NCI-H226 (cell line): Measurements from ENCODE around the gene ALS2.

Experiments used
- DNase-seq: peaks from one replicate; pipeline ENCODE4 v3.0.0-alpha.2; 2015

The ALS2 gene

DNA sequence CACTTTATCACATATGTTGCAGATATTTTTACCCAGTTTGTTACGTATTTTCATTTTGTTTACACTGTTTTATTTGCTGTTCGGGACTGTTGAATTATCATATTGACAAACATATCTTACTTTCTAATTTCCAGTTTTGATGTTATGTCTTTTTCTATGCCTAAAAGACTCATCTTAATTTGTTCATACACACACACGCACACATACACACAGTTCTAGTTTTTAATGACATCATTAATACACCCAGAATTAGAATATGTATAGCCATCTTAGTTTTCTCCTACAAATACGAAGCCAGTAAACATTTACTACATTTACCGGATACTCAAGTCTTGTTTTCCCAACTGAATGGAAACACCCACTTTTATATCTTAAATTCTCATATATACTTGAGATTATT, 29.2 kb downstream of the ALS2 start:
- DNase-seq, result no peak

DNA sequence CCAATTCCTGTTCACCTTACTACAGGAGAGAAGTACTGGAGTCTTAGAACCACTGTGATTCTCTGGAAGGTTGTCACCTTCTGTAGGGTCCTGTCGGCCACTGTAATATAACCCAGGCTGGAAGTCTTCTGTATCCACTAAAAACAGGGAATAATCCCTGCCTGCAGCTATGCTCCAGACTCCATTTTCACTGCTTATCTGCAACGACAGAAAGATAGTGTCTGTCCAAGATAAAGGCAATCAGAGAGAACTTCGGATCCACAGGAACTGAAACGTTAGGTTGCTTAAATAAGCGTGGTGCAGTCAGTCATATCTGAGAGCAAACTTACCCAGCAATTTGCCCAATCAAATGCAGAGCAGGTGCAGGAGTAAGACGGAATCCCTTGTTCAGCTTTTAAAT, 34.2 kb downstream of the ALS2 start:
- DNase-seq, result no peak

DNA sequence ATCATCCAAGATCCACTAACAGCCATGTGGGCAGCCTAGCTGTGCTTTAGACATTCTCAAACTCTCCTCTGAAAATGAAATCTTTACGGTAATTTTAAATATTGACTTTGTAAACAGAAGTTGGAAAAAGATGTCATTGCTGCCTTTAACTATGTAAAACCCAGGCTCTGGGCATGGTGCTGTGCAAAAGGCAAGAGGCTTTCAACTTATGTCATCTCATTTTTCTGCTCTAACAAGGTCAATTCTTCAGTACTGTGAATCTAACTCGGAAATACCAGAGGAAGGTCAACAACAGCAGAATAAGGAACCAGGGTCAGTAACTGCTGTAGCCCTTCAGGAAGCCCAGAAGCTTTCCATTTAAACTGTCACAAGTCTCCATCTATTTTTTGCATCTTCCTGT, 45.2 kb downstream of the ALS2 start:
- no peak for DNase-seq

GRCh38 chr2:201734111-201734510, 46.6 kb downstream of the ALS2 start:
- DNase-seq, result no peak

DNA sequence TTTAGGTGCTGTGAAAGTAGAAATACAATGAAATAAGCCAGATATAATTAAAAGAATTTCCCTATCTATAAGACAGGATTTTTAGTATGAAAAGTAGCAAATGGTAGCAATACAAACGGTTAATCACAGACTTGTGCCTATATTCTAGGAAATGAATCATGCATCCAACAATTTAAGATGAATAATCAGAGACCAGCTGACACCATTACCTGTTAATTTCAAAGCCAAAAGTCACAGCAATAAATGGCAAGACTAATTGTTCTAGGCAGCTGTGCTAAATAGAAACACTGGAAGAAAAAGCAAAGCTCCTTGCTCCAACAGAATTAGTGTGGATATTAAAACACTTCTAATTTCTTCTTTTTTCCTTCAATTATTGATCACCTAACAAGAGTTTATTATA, 47.2 kb downstream of the ALS2 start:
- no peak for DNase-seq

DNA sequence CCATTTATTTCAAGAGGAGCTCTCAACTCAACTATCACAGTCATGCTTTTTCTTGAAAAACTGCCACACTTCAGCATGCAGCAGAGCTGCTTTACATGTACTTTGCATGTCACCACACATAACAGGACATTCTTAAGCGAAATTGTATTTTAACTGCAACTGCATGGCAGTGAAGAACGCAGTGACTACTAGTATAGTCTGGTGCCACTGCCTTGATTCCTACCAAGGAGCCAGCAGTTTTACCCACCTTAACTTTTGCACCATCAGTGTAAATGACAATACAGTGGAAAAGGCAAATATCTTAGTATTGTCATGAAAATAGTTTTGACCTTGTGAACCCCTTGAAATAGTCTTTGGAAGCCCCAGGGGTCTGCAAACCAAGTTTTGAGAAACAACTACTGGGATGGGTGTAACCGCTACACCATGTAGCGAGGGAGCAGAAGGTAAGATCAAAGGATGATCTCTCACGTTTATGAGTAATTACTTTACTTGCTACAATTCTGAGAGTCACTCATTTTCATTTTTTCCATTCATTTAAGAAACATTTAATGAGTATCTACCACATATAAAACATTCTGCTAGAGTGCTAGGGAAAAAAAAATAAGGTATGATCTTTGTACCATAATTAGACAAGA, 50.0 kb downstream of the ALS2 start:
- DNase-seq, result no peak

GRCh38 chr2:201715459-201715858, 65.3 kb downstream of the ALS2 start:
- DNase-seq, result no peak

DNA sequence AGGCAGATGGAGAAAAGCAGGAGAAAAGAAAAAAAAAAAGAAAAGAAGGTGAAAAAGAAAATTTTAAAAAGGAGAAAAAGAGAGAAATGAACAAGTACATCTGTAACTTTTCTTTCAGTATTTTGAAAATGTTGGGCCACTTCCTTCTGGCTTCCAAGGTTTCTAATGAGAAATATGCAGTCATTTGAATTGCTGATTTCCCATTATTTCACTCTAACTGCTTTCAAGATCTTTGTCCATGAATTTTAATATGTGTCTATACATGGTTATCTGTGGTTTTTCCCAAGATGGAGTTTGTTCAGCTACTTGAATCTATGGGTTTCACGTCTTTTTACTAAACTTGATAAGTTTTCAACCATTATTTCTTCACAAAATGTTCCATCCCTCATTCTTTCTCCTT, 68.0 kb downstream of the ALS2 start:
- no peak for DNase-seq

DNA sequence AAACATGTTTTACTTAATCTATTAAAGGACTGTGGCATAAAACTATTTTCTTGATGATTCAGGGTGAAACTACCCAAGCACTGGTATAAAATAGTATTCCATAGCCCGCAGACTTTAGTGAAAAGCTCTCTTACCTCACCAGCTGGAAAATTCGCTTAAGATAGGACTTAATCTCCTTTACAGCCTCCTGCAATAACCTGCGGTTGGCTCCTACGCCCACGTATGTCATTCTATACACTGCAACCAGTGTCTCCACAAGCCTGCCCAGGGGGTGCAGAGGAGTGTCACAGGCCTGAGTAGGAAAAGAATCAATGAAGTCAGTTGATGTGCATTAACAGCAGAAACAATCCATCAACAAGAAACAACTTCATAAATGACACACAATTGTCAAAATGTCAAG, 71.0 kb downstream of the ALS2 start:
- DNase-seq, result no peak

- no peak for DNase-seq
Observed at GRCh38 chr2:201709049-201709448, 71.7 kb downstream of the ALS2 start.

- no peak for DNase-seq
Observed at GRCh38 chr2:201707753-201708152, 73.0 kb downstream of the ALS2 start.

DNA sequence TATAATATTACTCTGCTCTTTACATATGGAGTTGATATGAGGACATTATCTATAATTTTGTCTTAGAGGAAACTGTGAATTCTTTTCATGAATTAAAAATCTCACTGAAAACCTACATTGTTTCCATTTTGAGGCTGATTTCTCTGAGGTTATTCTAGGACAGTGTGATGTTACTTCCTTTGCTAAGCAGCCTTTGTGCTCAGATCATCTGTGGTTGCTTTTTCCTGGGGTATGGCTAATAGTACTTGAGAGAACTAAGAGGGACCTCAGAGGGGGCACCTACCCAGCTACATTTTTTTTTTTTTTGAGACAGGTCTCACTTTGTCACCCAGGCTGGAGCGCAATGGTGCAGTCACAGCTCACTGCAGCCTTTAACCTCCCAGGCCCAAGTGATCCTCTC, 73.6 kb downstream of the ALS2 start:
- no peak for DNase-seq

GRCh38 chr2:201704536-201704935, 76.2 kb downstream of the ALS2 start:
- DNase-seq, result no peak

DNA sequence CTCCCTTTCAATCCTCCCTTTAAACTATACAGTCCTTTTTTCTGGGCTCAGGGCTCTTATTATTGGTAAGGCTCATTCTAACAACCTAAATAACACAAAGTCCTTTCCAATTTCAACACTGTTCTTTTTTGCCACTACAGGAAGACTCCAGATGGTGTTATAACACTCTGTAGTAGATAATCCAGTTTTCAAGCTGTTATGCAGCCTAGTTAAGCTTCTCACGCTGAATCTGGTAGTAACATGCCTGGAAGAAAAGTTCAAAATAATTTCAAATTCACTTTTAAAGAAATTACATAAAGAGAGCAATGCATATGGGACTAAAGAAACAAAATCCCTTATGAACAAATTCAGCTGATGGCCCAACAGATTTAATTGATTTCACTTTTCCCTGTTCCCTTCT, 79.1 kb downstream of the ALS2 start:
- no peak for DNase-seq

- no peak for DNase-seq
Observed at GRCh38 chr2:201699416-201699815, 81.3 kb downstream of the ALS2 start.

DNA sequence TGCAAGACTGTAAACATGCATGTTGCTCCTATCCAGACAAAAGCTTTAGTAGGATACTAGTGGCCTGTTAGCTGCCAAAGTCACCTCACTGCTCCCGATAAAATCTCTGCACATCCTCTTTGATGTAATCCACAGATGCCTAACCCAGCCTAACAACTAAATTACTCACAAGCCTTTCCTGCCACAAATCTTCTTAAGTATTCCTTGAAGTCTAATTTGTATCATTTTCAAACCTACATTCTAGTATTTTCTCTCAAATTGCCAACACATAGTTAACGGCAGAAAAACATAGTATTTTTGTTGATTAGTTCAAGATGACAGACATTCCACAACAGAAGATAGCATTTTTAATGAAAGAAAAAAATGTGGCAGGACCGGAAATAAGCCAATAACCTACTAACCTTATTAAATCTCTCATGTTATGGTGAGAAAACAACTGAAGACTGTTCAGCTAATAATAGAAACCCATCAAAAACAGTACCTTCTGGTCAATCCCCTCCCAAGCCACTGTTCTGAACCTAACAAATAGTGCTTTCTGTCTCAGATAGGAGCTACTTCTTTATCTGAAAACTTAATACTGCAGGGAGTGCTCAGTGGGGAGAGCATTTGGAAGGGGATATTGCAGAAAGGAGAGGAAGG, 82.0 kb downstream of the ALS2 start, which contains the start of gene MPP4:
MPP4 (minus strand) TSS at position 57 of the 639 bp plus-strand sequence. CDS start 4,690 bp downstream, outside the sequence.
- no peak for DNase-seq

- DNase-seq, result peak; percentile 69
Observed at GRCh38 chr2:201697899-201698298, 82.8 kb downstream of the ALS2 start.

DNA sequence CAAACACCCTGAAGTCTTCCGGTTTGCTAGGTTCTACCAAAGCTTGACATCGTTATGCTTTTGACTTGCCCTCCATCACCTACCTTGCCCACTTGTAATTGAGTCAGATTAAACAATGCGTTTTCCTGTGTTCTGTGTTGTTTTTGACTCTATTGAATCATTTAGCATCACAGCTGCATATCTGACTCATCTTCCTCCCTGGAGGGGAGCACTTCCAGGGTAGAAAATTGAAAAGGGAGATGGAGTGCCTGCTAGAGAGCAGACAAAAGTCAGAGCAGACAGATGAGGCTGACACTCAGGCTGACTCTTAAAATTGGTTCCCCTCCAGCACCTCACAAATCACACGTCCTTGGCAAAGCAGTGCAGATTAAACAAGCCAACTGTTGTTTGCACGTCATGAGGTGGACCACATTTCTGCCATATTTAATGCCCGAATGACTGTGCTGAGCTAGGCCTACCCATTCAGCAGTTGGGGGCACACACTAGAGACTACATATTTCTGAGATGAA, 84.5 kb downstream of the ALS2 start:
- DNase-seq, result peak; percentile 71

- no peak for DNase-seq
Observed at GRCh38 chr2:201685156-201685555, 95.6 kb downstream of the ALS2 start.

GRCh38 chr2:201680743-201681142, 100.0 kb downstream of the ALS2 start:
- DNase-seq, result no peak

DNA sequence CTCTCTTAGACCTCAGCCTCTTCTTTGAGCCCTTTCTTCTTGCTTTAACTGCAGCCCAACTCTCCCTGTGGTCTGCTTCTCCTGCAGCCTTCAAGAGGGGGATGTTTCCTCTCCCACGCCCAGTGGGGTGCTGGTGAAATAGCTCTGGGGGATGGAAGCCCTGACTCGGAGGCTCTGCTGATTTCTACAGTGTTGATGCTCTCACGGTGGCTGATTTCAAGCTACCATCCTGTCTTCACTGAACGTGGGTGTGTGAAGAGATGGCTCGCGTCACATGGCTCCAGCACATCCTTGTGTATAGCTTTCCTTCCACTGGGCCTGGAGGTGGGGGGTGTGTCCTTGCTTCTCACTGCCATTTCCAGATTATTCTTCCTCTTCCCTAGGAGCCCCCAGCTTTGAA, 102.3 kb downstream of the ALS2 start:
- no peak for DNase-seq

DNA sequence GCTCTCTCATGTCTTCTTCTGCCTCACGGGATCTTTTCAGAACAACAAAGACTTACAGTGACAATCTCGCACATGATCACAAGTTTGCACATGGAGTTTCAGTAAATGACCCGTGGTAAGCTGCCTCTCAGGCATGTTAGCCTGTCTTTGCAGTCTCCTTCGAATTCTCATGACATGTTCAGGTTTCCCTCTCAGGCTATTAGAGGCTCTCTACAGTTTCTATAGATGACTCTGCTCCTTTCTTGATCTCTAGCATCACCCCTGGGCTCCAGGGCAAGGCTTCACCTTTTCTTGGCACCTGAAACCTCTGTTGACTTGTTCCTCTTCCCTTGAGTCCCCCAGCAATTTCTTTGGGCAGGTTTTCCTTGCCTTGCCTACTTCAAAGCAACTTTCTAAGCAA, 105.3 kb downstream of the ALS2 start:
- DNase-seq, result no peak

DNA sequence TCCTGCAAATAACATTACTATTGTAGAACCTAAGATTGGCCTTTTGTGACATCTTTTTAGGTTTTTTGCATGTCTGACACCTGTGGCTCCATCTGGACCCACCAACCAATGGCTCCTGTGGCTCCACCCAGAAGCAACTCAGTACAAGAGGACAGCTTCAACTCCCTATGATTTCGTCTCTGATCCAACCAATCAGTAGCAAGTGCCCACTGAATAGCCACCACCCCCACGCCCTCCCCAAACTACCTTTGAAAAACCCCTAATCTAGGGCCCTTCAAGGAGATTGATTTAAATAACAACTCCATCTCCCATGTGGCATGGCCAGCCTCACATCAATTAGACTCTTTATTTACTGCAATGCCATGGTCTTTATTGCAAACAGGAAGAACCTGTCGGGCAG, 105.9 kb downstream of the ALS2 start:
- DNase-seq, result no peak

- DNase-seq, result no peak
Observed at GRCh38 chr2:201674298-201674697, 106.4 kb downstream of the ALS2 start.

GRCh38 chr2:201673546-201673945, 107.2 kb downstream of the ALS2 start:
- no peak for DNase-seq
